Stimulated activated CD4-positive, alpha-beta T cell treated with anti-CD3 and anti-CD28 coated beads, TNF-alpha, amount 100 ng/mL, for 24 hours (primary cell): Measurements from ENCODE around the gene SEC11C.
"Not testable (repeated sequence)": the region's sequence is repeated elsewhere in the genome, so short reads cannot be mapped to it uniquely, and the experiment has no call there.

Experiments
- DNase-seq, 3 experiments: peaks; one replicate each; pipeline ENCODE4 v3.0.0-alpha.2; 2020; ENCODE audit warnings: low read depth in 3 of 3

SEC11C gene

GRCh38 chr18:59139615-59140301 is at the start of gene SEC11C:
Gene SEC11C, plus strand, starts transcription at chr18:59139884. Its CDS starts 65 bp downstream, at chr18:59139949.
- DNase-seq = peak; percentile 91 to 94 (median 93)

DNA sequence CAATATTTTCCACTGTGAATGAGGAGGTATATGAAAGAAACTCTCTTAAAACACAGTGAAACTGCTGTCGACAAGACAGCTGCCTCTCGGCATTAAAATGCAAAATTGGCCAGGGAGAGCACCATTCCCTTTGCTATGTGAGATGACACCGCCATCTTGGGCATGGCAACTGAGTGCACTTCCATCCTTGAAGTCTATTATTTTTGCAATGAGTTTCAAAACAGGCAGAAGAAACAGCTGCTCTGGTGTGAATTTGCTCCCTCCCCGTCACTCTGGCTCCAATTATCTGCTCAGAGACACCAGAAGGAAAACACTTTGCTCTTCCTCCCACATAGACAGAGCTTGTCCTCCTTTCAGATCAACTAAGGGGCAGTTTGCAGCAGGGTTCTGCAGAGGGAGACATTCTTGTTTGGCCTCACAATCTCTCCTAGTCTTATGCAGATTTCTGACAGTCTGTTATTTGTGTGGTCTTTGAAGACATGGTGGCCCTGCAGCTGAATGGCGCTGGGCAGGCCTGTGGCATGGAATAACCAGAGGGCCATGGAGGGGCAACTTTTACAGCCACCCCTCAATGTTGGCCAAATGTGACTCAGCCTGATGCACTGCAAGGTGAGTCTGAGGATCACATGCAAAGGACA is 48.6 kb upstream of the SEC11C start:
- DNase-seq = no peak

DNA sequence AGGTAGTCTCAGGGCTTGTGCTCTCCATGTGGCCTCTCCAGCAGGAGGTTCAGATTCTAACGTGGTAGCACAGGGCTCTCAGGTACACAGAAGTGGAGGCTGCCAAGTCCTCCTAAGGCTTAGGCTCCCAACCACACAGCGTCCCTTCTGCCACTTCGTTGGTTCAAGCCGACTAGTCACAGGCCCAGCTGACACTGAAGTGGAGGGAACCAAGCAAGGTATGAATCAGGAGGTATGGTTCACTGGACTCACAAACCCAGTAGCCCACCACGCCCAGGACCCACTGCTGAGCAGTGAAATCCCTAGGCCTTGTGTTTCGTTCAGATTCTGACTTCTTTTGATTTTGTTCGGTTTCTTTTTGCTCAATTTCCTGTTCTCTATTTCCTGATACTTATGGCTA is 46.0 kb upstream of the SEC11C start:
- no peak for DNase-seq

GRCh38 chr18:59094569-59094968 is 45.1 kb upstream of the SEC11C start:
- DNase-seq = no peak

- no peak for DNase-seq
Observed at GRCh38 chr18:59096098-59096789, 43.4 kb upstream of the SEC11C start.

DNA sequence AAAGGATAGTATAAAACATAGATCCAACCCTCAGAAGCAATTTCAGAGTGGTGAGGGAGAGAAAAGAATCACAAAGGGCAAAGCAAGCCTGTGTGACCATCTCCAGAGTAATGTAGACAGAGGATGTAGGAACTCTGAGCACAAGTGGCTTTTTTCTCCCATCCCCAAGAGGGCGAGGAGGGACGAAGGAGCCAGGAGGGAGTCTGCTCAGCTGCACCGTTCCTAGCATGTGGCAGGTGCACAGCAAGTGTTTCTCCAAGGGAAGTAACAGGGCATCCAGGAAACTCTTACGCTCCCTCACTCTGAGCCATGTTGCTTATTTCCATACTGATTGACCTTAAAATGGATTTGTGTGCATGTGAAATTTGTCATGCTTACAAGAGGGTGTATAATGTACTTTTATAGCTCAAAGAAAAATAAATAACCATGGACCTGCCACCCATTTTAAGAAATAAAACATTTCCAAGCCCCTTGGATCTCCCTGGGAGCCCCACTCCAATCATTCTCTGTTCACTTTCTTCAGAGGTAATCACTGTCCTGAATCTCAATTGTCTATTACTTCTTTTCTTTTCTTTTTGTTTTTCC is 37.8 kb upstream of the SEC11C start:
- DNase-seq = no peak

DNA sequence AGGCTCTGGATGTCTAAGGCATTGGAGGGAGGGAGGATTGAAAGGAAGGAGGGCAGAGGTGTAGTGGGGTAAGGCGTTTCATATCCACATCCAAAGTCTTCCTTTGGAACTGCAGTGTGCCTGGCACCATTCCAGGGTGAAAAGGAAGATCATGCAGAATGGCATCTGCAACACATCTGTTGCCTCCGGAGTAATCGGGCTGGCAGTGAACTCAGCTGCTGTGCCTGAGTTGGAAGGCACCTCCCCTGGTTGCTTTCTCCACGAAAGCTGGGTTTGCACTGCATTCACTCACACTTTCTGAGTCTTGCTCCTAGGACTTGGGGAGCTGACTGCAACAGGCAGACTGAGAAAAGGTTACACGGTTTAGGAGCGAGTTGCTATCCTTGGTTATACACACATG is 30.3 kb upstream of the SEC11C start:
- no peak for DNase-seq

DNA sequence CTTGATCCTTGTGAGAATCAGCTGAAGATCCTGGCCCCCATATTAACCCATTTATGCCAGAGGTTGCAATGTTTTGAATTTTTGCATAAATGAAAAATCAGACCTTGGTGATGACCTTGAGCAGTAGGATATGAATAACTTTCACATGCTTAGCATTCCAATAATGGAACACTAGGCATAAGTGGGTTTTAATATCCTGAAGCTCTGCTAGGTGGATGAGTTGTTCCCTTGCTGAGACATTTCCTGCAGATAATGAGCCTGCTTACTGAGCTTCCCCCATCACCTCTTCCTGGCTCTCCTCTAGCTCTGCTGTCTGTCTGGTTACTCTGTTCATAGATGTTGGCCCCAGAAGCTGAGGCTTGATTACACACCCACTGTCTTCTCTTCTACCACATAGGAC is 25.5 kb upstream of the SEC11C start:
- no peak for DNase-seq

DNA sequence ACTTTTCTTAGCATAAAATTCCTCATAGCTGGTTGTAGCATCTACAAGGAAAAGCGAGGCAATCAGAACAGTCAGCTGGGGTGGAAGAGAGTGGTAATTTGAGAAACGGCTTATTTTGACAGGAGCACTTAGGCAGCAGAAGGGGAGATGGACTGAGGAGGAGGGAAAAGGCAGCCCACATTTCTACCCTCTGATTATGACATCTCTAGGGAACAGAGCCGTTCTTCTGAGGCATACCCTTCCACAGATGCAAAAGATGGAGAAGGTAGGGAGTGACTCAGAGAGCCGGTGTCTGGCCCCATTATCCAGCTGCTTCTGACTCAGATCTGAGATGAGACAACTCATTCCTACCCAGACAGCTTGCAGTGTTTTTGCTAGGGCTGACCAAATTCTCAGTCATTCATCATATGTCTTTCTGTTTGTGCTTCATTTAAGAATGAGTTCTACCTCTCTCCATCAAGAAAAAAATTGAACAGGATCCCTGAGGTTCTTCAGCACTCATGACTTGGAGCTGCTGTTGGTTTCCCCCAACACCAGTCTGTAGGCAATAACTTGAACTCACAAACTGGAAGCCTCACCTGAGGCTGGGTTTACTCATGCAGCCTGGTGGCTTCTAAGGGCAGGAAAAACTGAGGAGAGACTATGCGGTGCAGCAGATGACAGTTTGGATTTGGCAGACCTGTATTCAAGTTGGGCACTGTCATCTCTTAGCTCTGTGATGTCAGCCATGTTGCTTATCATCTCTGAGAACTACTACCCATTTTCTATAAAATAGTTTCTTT is 15.9 kb upstream of the SEC11C start:
- DNase-seq = peak in 1 of 3 experiments; percentile 18

- DNase-seq = no peak
Observed at GRCh38 chr18:59124370-59124704, 15.3 kb upstream of the SEC11C start.

DNA sequence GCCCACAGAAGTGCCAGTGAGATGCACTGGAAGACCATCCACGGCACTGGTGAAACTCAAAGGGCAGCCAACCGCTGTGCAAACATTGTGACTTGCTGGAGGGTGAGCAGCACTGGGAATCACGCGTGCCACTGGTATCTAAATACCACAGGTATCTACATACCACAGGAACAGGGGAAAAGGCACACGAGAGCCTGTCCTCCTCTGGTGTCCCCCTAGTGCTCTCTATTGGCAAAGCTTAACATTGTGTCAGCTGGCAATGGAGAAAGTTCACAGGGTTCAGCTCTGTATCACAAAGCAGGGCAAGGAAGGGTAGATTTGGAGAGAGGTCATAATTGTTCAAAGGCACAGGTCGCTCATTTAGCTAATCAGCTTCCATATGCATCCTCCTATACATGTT is 12.6 kb upstream of the SEC11C start:
- DNase-seq = no peak

- no peak for DNase-seq
Observed at GRCh38 chr18:59129951-59130703, 9.6 kb upstream of the SEC11C start.

- DNase-seq = no peak
Observed at GRCh38 chr18:59132810-59133465, 6.7 kb upstream of the SEC11C start.

GRCh38 chr18:59139291-59139614 is 431 bp upstream of the SEC11C start:
- DNase-seq = peak; percentile 84 to 91 (median 90)

DNA sequence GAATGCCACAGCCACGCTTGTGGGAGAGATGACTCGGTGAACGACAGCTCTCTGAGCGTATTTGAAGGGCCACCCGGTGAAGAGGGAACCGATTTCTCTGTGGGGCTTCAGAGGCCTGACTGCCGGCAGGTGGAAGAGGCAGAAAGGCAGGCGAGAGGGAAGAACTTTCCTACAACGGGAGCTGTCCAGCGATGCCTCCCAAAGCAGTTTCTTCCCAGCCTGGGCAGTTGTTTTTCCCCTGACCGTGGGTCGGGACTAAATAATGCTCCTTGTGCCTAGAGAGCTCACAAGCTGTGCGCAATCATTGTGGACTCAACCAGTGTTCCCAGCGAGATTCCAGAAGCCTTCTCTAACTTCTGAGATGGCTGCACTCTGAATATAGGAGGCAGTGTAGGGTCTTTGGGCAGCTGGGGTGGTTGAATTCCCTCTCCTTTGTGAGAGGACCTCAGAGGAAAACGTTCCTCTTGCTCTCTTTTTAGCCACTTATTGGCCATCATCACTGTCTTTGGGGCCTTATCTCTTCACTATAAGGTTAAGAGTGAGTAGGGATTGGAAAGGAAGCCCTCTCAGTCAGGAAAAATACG is 710 bp downstream of the SEC11C start:
- no peak for DNase-seq

- DNase-seq = no peak
Observed at GRCh38 chr18:59141294-59142068, 1.8 kb downstream of the SEC11C start.

- peak in 1 of 3 experiments; percentile 11 for DNase-seq
Observed at GRCh38 chr18:59142274-59142673, 2.6 kb downstream of the SEC11C start.

DNA sequence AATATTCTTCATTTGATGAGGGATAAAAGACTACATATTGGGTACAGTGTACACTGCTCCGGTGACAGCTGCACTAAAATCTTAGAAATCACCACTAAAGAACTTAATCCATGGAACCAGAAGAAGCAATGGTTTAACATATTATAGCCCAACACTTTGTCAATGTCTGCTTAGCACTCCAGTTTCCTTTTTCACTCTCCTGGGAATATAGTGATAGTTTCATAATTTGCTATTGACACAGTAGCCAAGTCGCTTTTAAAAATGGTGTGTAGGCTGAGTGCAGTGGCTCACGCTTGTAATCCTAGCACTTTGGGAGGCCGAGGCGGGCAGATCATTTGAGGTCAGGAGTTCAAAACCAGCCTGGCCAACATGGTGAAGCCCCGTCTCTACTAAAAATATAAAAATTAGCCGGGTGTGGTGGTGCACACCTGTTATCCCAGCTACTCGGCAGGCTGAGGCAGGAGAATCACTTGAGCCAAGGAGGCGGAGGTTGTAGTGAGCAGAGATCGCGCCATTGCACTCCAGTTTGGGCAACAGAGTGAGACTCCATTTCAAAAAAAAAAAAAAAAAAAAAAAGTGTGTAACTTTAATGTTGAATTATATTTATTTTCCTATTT is 3.2 kb downstream of the SEC11C start:
- DNase-seq = not testable (repeated sequence)

DNA sequence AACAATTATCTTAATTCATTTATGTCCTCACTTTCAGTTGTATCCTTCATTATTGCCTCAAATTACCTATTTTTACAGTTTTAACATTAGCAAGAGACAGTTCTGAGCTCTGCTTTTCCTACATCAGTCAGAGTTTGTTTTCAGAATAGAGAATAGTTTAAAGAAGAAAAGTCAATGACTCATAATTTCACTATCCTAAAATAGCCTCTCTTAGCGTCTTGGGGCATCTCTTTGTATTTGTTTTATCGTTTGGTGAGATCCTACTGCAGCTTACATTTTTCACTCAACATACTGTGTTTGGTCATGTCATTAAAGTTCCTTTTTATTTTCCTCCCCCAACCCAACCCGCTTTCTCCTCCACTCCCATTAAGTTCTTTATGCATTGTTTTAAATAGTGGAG is 3.8 kb downstream of the SEC11C start:
- no peak for DNase-seq
